NCI-H2196 treated with DMSO at 0.1 percent for 48 hours (cell line): ENCODE data around the gene SMAP1.

Experiments
- DNase-seq: peaks from one replicate; lab custom pipeline; 2025; ENCODE audit not compliant: unreplicated experiment; lab: John Stamatoyannopoulos, UW

SMAP1 gene

DNA sequence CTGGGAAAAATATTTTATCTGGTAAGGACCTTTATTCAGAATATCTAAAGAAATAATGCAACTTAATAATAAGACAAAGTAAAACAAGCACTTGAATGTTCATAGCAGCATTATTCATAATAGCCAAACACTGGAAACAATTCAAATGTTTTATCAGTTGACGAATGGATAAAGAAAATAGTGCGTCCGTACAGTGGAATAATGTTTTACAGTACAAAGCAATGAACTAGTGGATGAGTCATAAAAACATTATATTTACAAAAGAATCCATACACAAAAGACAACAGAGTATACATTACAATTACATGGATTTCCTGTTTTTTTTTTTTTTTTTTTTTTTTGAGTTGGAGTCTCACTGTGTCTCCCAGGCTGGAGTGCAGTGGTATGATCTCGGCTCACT lies 12.7 kb downstream of the SMAP1 start:
- DNase-seq, result no peak

DNA sequence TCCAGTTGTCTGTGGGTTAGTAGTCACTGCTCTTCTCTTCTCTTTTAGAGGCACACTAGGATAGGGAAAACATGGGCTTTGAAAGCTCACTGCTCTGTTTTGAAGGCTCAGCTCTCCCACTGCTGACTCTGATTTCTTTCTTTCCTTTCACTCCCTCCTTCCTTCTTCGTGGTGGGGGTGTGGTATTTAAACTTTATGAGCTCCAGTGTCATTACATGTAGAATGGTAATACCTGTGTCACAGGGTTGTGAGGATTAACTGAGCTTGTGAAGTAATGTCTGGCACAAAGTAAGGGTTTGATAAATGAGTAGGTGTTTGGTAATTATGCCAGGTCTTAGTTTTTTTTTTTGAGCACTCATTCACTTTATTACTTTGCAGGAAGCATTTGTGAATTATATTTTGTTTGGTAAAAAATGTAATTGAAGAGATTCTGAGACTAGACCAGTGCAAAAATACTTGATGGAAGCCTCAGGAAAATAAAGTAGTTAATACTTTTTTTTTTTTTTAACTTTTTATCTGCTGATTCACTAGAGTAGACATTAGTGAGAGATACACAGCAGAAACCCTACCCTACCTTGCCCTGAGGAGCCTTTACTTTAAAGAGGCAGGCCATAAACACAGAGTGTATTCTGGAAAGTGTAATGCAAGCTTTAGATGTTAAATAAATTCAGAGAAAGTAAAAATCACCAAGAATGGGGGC lies 17.3 kb downstream of the SMAP1 start:
- no peak for DNase-seq

DNA sequence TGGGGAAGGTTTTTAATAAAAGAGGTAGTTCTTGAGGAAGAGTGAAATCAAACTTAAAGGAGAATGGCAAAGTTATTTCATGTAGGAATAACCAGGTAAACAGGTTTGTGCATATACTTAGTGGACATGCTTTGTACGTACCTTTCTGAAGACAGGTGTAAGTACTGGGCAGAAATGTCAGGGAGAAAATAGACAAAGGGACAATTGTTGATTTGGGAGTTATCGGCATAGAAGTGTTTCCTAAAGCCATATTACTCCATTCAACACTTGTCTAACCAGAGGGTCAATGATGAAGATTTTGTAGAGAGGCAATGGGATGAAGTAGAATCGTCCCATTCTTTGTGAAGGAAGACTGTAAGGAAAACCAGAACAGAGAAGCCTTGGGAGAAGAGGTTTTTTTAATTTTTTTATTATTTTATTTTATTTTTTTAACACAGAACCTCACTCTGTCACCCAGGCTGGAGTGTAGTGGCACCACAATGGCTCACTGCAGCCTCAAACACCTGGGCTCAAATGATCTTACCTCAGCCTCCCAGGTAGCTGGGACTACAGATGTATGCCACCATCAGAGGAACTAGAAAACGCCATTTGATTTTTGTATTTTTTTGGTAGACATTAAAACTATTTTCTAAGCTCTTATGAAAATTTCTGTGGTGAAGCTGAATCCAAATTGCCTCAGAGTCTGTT lies 18.0 kb downstream of the SMAP1 start:
- no peak for DNase-seq

DNA sequence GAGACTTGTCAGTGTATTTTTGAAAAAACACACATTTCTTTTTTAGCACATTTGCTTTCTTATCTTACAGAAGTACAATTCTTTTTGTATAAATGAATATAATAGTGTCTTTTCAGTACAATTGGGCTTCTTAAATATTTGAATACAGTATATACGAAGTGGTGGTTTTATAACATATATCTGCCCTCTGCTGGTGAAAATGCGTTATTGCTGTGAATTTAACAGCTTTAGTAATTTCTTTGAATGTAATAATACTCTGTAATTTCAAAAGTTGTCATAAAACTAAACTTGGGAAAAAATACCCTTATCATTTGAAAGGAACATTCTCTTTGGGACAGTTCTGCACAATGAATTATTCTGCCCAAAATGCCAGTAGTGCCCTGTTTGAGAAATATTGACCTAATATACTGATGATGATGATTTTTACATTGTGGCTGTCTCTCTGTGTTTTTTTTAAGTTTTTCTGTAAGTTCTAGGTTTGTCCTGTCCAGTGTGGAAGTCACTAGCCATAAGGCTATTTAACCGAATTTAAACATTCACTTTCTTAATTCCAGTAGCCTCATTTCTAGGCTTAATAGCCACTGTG lies 19.0 kb downstream of the SMAP1 start:
- DNase-seq, result peak; percentile 17

DNA sequence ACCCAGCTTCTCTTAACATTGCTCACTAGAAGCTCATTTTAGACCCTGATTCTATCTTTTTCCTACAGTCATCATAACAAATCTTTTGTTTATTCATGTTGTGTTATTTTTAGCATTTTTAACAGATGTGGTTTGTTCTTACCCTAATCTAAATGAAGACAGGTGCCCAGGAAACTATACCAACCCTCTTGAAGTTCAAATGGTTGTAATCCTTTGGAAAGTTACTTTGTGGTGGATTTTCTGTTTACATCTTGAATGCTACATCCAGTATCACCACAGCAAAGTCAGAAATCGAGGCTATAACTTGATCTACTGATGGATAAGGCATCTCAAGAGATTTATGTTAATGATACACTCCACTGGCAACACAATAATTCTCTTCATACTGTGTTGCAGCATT lies 26.2 kb downstream of the SMAP1 start:
- DNase-seq, result no peak

DNA sequence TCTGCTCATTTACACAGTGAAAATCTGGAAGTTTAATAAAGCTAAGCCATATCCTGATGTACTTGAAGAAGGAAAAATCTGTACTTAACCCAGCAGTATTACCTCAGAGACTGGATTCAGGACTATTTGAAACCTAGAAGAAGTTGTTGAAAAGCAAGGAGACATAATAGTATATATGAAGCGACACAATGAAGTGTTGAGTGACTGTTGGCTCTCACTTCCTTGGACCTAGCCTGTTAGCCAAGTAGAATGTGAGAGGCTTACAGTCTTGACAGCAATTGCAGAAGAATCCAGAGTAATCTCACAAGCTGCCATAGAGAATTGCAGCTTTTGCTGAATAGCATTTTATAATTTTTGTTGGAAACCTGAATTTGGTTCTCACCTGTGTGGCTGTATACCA lies 26.7 kb downstream of the SMAP1 start:
- no peak for DNase-seq

DNA sequence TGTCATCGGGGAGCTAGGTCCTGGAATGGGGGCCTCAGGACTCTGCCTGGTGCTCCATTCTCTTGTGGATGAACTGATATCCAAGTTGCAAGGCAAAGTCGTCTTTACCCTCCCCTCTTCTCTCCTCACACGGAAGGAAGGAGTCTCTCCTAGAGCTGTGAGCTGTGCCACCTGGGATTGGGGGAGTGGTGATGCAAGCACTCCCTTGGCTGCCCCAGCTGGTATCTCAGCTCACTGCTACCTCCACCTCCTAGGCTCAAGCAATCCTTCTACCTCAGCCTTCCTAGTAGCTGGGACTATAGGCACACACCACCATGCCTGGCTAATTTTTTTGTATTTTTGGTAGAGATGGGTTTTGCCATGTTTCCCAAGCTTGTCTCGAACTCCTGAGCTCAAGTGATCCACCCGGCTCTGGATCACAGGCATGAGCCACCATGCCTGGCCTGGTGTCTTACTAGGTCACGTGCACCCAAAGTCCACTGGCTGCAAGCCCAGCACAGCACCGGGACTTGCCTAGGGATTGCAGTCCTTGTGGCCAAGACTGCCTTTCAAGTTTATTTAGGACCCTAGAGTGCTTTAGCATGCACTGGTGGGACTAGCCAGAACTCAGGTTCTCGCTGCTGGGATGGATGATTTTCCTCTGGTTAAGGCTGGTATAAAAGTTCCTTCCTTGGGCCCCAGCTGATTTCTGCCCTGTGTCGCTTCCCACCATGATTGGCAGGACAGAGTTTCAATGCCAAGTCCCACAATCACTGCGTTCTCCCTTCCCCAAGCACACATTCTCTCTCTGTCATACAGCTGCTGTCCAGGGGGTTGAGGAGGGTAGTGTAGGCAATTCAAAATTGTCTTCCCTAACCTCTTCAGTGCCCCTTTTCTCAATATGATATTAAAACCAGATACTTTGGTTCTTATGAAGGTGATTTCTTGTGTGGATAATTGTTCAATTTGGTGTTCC lies 33.5 kb downstream of the SMAP1 start:
- no peak for DNase-seq

DNA sequence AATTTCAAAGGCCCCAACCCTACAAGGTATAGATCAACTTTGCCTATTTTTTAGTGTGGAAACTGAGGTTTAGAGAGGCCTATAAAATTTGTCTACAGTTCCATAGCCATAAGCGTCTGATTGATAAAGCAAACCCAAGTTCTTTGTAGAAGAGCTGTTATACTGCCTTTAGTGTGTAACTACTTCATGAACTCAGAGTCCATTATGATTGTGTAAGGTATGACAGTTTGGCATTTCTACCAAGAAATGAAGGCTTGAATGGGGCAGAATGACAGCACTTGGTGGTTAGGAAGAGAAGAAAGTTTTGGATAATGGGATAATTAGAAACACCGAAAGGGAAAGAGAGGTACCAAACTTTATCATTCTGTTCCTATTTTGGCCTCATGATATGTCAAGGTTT lies 38.1 kb downstream of the SMAP1 start:
- no peak for DNase-seq

DNA sequence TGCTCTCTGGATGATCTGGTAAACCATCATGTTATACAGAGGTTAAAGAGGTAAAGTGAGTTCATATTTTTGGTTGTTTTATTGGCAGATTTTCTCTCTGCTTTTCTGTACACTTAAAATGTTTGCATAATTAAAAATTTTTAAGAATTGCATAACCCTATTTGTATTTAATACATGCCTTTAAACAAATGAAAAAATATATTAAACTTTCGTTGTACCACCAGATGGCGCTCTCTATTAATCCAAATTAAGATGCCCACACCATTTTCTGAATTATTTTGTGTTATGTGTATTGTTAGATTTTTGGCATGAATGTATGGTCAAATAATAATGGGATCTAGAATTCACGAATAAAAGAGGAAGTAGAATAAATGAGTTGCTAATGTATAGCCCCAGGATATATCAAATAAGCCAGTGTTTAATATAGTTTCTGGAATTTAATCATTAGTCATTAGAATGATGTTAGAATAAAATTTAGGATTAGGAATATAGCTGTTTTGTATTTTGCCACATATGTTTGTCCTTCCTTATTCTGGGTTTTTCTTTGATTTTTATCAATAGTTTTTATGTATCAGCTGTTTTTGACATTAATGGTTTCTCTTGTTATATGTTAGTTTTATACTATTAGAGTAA lies 38.9 kb downstream of the SMAP1 start:
- DNase-seq, result peak; percentile 42

DNA sequence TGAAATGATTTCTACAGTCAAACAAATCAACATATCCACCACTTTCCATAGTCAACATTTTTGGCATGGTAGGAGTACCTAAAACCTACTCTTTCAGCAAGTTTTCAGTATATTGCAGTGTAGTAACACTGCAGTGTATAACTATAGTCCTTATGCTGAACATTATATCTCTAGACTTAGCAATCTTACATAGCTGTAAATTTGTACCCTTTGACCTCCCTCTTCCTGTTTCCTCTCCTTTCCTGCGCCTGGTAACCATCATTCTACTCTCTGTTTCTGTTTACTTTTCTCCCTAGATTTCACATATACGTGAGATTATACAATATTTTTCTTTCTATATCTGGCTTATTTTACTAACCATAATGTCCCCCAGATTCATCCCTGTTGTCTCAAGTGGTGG lies 40.2 kb downstream of the SMAP1 start:
- no peak for DNase-seq

DNA sequence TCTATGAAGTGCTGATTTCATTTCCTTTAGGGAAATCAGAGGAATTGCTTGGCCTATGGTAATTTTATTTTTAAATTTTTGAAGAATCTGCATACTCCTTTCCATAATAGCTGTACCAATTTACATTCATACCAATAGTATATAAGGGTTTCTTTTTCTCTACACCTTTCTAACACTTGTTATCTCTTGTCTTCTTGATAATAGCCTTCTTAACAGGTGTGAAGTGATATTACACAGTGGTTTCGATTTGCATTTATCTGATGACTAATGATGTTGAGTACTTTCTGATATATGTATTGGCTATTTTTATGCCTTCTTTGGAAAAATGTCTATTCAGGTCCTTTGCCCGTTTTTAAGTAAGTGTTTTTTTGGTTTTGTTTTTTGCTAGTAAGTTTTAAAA lies 40.8 kb downstream of the SMAP1 start:
- DNase-seq, result no peak

DNA sequence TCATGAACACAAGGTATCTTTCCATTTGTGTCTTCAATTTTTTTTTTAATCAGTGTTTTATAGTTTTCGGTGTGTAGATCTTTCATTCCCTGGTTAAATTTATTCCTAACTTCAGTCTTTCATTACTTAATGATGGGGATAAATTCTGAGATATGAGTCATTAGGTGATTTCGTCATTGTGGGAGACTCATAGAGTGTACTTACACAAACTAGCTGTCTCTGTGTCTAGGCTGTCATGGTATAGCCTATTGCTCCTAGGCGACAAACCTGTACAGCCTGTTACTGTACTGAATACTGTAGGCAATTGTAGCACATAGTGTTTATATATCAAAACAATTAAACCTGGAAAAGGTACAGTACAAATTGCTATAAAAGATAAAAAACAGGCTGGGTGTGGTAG lies 42.1 kb downstream of the SMAP1 start:
- DNase-seq, result no peak

DNA sequence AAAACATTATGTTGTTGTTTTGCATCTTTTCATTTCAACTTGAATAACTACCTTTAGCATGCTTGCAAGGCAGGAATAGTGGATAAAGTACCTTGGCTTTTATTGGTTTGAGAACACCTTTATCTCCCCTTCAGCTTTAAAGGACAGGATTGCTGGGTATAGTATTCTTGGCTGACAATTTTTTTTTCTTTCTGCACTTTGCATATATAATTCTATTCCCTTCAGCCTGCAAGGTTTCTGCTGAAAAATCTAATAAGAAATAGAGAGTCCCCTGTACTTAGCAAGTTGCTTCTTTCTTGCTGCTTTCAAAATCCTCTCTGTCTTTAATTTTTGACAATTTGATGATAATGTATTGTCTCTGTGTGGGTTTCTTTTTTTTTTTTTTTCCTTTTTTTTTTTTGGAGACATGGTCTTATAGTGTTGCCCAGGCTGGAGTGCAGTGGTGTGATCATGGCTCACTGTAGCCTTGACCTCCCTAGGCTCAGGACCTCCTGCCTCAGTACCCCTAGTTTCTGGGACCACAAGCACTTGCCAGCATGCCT lies 47.1 kb downstream of the SMAP1 start:
- no peak for DNase-seq

DNA sequence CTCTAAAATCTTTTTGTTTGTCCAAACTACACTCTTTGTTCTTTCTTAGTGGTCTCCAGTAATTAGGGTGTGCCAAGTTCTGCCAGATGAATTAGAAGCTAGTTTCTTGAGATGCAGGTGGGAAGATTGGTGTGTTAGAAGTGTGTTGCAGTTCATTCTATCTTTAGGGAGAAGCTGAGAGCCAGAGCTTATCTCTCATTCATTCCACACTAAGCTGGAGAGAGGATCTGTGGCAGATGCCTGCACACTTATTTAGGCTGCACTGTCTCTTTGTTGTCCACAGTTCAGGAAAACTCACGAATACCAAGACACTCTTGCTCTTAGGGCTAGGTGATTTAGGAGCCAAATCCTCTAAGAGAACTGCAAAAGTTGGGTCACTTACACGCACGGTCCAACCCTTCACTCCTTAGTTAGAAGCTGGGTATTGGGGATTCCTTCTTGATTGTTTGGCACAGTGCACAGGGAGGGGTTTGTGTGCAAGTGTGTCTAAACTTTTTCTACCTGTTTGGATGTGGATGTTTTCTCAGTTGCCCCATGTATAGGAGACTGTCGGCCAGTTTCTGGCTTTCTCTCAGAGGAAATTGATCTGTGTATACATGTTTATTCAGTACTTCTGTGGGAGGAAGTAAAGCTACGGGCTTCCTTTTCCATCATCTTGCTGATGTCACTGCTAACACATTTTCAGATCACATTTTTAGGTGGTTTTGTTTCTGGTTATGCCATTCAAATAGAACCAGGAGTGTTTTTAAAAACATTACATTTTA lies 49.5 kb downstream of the SMAP1 start:
- DNase-seq, result no peak

DNA sequence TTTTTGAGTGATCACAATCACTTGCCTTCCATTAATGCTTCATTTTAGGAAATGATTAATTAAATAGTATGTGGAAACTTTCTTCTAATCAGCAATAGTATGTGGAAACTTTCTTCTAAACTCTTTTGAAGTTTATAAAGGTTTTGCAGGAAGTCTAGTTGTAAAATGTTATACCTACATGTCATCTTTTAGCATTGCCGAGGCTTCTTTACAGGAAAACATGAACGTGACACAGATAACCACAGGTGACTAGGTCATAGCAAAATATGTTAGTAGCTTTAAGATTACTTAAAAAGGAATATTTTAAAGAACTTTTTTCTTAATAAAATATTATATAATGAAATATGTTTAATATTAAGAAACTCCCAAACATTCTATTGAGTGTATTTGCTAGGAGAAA lies 56.8 kb downstream of the SMAP1 start:
- DNase-seq, result no peak

DNA sequence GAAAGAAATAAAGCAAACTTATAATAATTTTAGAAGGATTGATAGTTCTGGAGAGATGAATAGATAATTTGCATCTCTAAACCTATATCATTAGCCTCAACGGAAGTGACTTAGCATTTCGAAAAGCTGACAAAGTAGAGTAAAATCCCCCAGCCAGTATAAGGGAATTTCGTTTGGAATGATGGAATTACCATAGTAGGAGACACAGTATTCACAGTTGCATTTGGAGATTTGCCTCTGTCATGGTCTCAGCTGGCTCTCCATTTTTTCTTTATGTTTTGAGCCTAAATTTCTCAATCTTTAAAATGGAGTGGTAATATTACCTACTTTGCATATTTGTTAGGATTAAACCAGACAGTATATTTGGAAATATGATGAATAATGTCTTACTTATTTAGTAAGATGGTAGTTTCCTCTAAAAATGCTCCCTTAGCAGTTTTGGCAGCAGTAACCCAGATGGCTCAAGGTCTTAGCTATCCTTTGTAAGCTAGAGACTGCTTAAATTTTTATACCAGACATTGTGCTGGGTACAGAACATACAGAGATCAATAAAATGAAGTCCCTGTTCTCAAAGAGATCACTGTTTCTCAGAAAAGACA lies 58.2 kb downstream of the SMAP1 start:
- no peak for DNase-seq

DNA sequence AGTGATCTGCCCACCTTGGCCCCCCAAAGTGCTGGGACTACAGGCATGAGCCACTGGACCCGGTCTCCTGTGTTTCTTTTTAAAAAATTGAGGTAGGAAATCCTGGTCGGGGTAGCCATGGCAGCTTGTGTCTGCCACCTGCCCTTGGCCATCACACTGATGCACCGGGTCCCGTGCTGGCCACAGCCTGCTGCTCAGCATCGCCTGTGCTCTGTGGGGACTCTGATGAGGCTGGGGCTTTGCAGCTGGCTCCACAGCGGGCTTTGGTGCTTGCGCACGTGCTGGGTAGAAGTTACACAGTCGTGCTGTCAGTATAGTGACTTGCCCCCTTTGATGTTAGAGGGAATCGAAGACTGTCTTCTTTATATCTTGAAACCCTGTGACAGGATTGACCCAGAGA lies 66.7 kb downstream of the SMAP1 start:
- DNase-seq, result no peak

DNA sequence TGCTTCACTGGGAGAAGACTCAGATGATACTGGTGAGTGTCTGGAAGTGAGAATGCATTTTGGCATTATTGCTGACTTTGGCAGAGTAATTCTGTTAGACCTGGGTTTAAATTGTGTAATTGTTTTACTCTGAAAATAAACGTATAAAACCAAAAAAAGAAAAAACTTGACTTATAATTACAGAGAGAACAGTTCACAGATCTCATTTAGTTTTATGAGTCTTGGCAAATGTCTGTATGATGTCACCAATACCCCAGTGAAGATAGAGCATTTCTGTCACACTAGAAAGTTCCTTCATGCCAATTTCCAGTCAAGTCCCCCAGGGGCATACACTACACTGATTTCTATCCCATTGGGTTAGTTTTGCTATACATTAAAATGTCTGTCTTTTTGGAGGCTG lies 67.3 kb downstream of the SMAP1 start:
- no peak for DNase-seq

DNA sequence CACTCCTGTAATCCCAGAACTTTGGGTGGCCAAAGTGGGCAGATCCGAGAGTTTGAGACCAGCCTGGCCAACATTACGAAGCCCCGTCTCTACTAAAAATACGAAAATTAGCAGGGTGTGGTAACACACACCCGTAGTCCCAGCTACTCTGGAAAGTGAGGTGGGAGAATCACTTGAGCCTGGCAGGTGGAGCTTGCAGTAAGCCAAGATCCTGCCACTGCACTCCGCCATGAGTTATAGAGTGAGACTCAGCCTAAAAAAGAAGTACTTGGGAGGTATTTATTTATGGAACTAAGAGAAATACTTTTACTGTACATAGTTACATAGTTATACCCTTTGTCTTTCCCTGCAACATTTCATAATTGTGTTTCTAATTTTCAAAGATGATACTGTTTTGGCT lies 67.8 kb downstream of the SMAP1 start:
- DNase-seq, result no peak

DNA sequence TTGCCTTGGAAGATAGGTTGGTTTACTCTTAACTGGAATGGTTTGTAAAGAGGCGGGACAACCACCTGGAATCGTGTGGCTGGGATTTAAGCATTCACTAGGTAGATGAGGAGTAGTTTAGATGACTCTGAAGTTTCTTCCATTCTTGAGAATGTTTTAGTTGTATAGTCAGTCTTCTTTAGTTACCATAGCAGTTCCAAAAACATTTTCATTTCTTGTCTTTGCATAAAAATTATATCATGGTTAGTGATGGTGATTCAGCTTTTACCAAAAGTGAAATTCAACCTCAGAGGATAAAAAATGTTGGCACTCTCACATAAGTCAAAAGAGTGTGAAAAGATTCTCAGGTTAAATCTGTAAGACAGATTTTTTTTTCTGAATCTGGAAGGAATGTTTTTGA lies 70.3 kb downstream of the SMAP1 start:
- no peak for DNase-seq
